ENCODE results near the gene NT5DC1.
A peak's percentile ranks its signal among the peaks of the same experiment; 100 is the strongest.

NT5DC1 gene

DNA sequence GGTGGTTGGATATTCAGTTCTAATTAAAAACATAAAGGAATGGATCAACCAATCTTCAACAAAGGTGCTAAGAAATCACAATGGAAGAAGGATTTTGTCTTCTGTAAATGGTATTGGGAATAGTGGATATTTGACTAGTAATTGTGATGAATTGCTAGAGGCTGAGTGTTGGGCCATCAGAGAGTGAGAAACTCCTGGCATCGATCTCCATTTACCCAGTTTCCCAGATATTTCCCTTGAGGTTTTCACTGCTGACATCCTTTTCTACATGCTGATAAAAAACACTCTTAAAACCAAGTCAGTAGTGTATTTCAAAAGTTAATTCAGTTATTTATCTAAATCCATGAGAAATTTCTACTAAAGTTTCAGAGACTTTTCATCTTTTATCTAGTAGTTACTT is 65.7 kb downstream of the NT5DC1 start:
- Histone ChIP-seq H3K27ac (ENCODE audit: insufficient read depth in 1 of 2, low read depth in 1 of 2, low read length in 2 of 2, poor library complexity in 1 of 2, severe bottlenecking in 2 of 2) (no peak overlapping the region), H3K4me1 (ENCODE audit: control extremely low read depth in 1 of 4, control insufficient read depth in 4 of 4, insufficient read depth in 4 of 4, low read length in 3 of 4) (no peaks in the 10 kb centered on the region), H3K36me3 (ENCODE audit: control insufficient read depth in 4 of 4, insufficient read depth in 4 of 4, low read length in 3 of 4) (peaks cover 0 to 6% (median under 1%) of the 10 kb centered on the region in 4 experiments), H3K9me3 (ENCODE audit: control extremely low read depth in 1 of 5, control insufficient read depth in 4 of 5, insufficient read depth in 2 of 5, low read depth in 1 of 5, low read length in 4 of 5) (peaks cover 2 to 32% (median 5%) of the 10 kb centered on the region in 5 experiments), H3K4me3 (ENCODE audit: control insufficient read depth in 1 of 7, extremely low read depth in 1 of 7, insufficient read depth in 4 of 7, low read depth in 2 of 7, low read length in 6 of 7) (no peak overlapping the region), H3K27me3 (replicated peaks in 2 of 5; ENCODE audit: control insufficient read depth in 4 of 5, insufficient read depth in 5 of 5, low read length in 4 of 5) (no peaks in the 10 kb centered on the region)
- ChIA-PET CTCF (no interaction called here), POLR2A (no interaction called here)
- WGBS (ENCODE audit: insufficient coverage) = no CpG with 5 or more reads among the region's 1 CpG
- DNase-seq = no peak

DNA sequence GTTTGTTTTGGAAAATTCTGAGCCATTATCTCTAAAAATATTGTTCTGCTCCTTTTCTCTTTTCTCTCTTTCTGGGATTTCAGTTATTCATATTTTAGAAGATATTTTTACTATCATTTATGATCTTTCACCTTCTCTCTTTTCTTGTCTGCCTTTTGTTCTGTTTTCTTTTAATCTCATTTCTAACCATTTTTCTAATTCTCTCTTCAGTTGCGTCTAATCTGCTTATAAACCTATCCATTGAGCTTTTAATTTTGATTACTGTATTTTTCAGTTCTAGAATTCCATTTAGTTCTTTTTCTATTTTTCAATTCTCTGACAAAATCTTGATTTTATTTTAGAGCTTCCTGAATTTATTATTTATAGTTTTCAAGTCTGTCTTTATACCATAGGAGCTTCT is 67.5 kb downstream of the NT5DC1 start:
- DNase-seq = no peak
- H3K4me1 ChIP-seq (ENCODE audit: control extremely low read depth in 1 of 4, control insufficient read depth in 4 of 4, insufficient read depth in 4 of 4, low read length in 3 of 4) = no peaks in the 10 kb centered on the region
- no peak overlapping the region for H3K27ac ChIP-seq (ENCODE audit: insufficient read depth in 1 of 2, low read depth in 1 of 2, low read length in 2 of 2, poor library complexity in 1 of 2, severe bottlenecking in 2 of 2)
- no peaks in the 10 kb centered on the region for H3K27me3 ChIP-seq (replicated peaks in 2 of 5; ENCODE audit: control insufficient read depth in 4 of 5, insufficient read depth in 5 of 5, low read length in 4 of 5)
- POLR2A ChIA-PET = no interaction called here
- no CpG with 5 or more reads among the region's 1 CpG for WGBS (ENCODE audit: insufficient coverage)
- H3K36me3 ChIP-seq (ENCODE audit: control insufficient read depth in 4 of 4, insufficient read depth in 4 of 4, low read length in 3 of 4) = peaks cover 0 to 6% (median under 1%) of the 10 kb centered on the region in 4 experiments
- H3K4me3 ChIP-seq (ENCODE audit: control insufficient read depth in 1 of 7, extremely low read depth in 1 of 7, insufficient read depth in 4 of 7, low read depth in 2 of 7, low read length in 6 of 7) = no peak overlapping the region
- H3K9me3 ChIP-seq (ENCODE audit: control extremely low read depth in 1 of 5, control insufficient read depth in 4 of 5, insufficient read depth in 2 of 5, low read depth in 1 of 5, low read length in 4 of 5) = peaks cover 2 to 32% (median 5%) of the 10 kb centered on the region in 5 experiments
- CTCF ChIA-PET = interaction anchor here (0.6 to 0.7 kb wide), 2 partner anchors 17 to 29 kb away, joined by 3 read pairs; no protein-coding TSS in a partner anchor

- H3K4me3 ChIP-seq (ENCODE audit: control insufficient read depth in 1 of 7, extremely low read depth in 1 of 7, insufficient read depth in 4 of 7, low read depth in 2 of 7, low read length in 6 of 7) = no peak overlapping the region
- no peaks in the 10 kb centered on the region for H3K27me3 ChIP-seq (replicated peaks in 2 of 5; ENCODE audit: control insufficient read depth in 4 of 5, insufficient read depth in 5 of 5, low read length in 4 of 5)
- H3K27ac ChIP-seq (ENCODE audit: insufficient read depth in 1 of 2, low read depth in 1 of 2, low read length in 2 of 2, poor library complexity in 1 of 2, severe bottlenecking in 2 of 2) = no peak overlapping the region
- peaks cover 0 to 31% (median 5%) of the 10 kb centered on the region in 5 experiments for H3K9me3 ChIP-seq (ENCODE audit: control extremely low read depth in 1 of 5, control insufficient read depth in 4 of 5, insufficient read depth in 2 of 5, low read depth in 1 of 5, low read length in 4 of 5)
- no peak for DNase-seq
- ChIA-PET CTCF (no interaction called here), POLR2A (no interaction called here)
- no peaks in the 10 kb centered on the region for H3K4me1 ChIP-seq (ENCODE audit: control extremely low read depth in 1 of 4, control insufficient read depth in 4 of 4, insufficient read depth in 4 of 4, low read length in 3 of 4)
- WGBS (ENCODE audit: insufficient coverage) = 88% methylated on average over 1 of the region's 2 CpGs
- peaks cover 0 to 12% (median under 1%) of the 10 kb centered on the region in 4 experiments for H3K36me3 ChIP-seq (ENCODE audit: control insufficient read depth in 4 of 4, insufficient read depth in 4 of 4, low read length in 3 of 4)
These were observed 69.2 kb downstream of the NT5DC1 start for GRCh38 chr6:116169880-116170279.

GRCh38 chr6:116170358-116171057 is 69.9 kb downstream of the NT5DC1 start:
- POLR2A ChIA-PET = no interaction called here
- Histone ChIP-seq H3K36me3 (ENCODE audit: control insufficient read depth in 4 of 4, insufficient read depth in 4 of 4, low read length in 3 of 4) (peaks cover 0 to 12% (median under 1%) of the 10 kb centered on the region in 4 experiments), H3K9me3 (ENCODE audit: control extremely low read depth in 1 of 5, control insufficient read depth in 4 of 5, insufficient read depth in 2 of 5, low read depth in 1 of 5, low read length in 4 of 5) (peaks cover 0 to 30% (median 4%) of the 10 kb centered on the region in 5 experiments), H3K4me1 (ENCODE audit: control extremely low read depth in 1 of 4, control insufficient read depth in 4 of 4, insufficient read depth in 4 of 4, low read length in 3 of 4) (no peaks in the 10 kb centered on the region), H3K27me3 (replicated peaks in 2 of 5; ENCODE audit: control insufficient read depth in 4 of 5, insufficient read depth in 5 of 5, low read length in 4 of 5) (no peaks in the 10 kb centered on the region), H3K4me3 (ENCODE audit: control insufficient read depth in 1 of 7, extremely low read depth in 1 of 7, insufficient read depth in 4 of 7, low read depth in 2 of 7, low read length in 6 of 7) (no peak overlapping the region), H3K27ac (ENCODE audit: insufficient read depth in 1 of 2, low read depth in 1 of 2, low read length in 2 of 2, poor library complexity in 1 of 2, severe bottlenecking in 2 of 2) (no peak overlapping the region)
- 100% methylated on average over 1 of the region's 5 CpGs for WGBS (ENCODE audit: insufficient coverage)
- no peak for DNase-seq
- CTCF ChIA-PET = no interaction called here

GRCh38 chr6:116173928-116174327 is 73.3 kb downstream of the NT5DC1 start:
- no peak overlapping the region for H3K4me3 ChIP-seq (ENCODE audit: control insufficient read depth in 1 of 7, extremely low read depth in 1 of 7, insufficient read depth in 4 of 7, low read depth in 2 of 7, low read length in 6 of 7)
- ChIA-PET CTCF (no interaction called here), POLR2A (no interaction called here)
- 100% methylated on average over 2 of the region's 3 CpGs for WGBS (ENCODE audit: insufficient coverage)
- H3K27me3 ChIP-seq (replicated peaks in 2 of 5; ENCODE audit: control insufficient read depth in 4 of 5, insufficient read depth in 5 of 5, low read length in 4 of 5) = no peaks in the 10 kb centered on the region
- peaks cover 0 to 13% (median 3%) of the 10 kb centered on the region in 4 experiments for H3K36me3 ChIP-seq (ENCODE audit: control insufficient read depth in 4 of 4, insufficient read depth in 4 of 4, low read length in 3 of 4)
- H3K9me3 ChIP-seq (ENCODE audit: control extremely low read depth in 1 of 5, control insufficient read depth in 4 of 5, insufficient read depth in 2 of 5, low read depth in 1 of 5, low read length in 4 of 5) = peaks cover 0 to 25% (median 7%) of the 10 kb centered on the region in 5 experiments
- DNase-seq = no peak
- no peak overlapping the region for H3K27ac ChIP-seq (ENCODE audit: insufficient read depth in 1 of 2, low read depth in 1 of 2, low read length in 2 of 2, poor library complexity in 1 of 2, severe bottlenecking in 2 of 2)
- H3K4me1 ChIP-seq (ENCODE audit: control extremely low read depth in 1 of 4, control insufficient read depth in 4 of 4, insufficient read depth in 4 of 4, low read length in 3 of 4) = no peaks in the 10 kb centered on the region

DNA sequence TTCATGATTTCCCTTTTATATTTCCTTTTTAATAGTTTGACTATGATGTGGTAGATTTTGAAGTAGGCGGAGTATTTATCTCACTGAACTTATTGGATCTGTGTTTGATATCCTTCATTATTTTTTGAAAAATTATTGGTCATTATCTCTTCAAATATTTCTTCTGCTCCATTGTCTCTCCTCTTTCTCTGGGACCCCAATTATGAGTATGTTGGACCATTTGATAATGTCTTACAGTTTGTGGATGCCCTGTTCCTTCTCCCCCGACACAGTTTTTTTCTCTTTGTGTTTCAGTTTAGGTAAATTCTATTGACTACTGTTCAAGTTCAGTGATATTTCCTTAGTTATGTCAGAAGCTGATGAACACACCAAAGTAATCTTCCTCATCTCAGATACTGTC is 74.7 kb downstream of the NT5DC1 start:
- POLR2A ChIA-PET = no interaction called here
- no peak overlapping the region for H3K27ac ChIP-seq (ENCODE audit: insufficient read depth in 1 of 2, low read depth in 1 of 2, low read length in 2 of 2, poor library complexity in 1 of 2, severe bottlenecking in 2 of 2)
- H3K9me3 ChIP-seq (ENCODE audit: control extremely low read depth in 1 of 5, control insufficient read depth in 4 of 5, insufficient read depth in 2 of 5, low read depth in 1 of 5, low read length in 4 of 5) = peaks cover 0 to 24% (median 7%) of the 10 kb centered on the region in 5 experiments
- DNase-seq = peak; percentile 10 to 42 (median 36)
- CTCF ChIA-PET = no interaction called here
- H3K4me3 ChIP-seq (ENCODE audit: control insufficient read depth in 1 of 7, extremely low read depth in 1 of 7, insufficient read depth in 4 of 7, low read depth in 2 of 7, low read length in 6 of 7) = no peak overlapping the region
- H3K36me3 ChIP-seq (ENCODE audit: control insufficient read depth in 4 of 4, insufficient read depth in 4 of 4, low read length in 3 of 4) = peaks cover 0 to 13% (median 3%) of the 10 kb centered on the region in 4 experiments
- H3K27me3 ChIP-seq (replicated peaks in 2 of 5; ENCODE audit: control insufficient read depth in 4 of 5, insufficient read depth in 5 of 5, low read length in 4 of 5) = no peaks in the 10 kb centered on the region
- WGBS (ENCODE audit: insufficient coverage) = 100% methylated on average over 1 of the region's 2 CpGs
- no peaks in the 10 kb centered on the region for H3K4me1 ChIP-seq (ENCODE audit: control extremely low read depth in 1 of 4, control insufficient read depth in 4 of 4, insufficient read depth in 4 of 4, low read length in 3 of 4)

GRCh38 chr6:116176596-116176995 is 75.9 kb downstream of the NT5DC1 start:
- POLR2A ChIA-PET = no interaction called here
- Histone ChIP-seq H3K27ac (ENCODE audit: insufficient read depth in 1 of 2, low read depth in 1 of 2, low read length in 2 of 2, poor library complexity in 1 of 2, severe bottlenecking in 2 of 2) (no peak overlapping the region), H3K4me1 (ENCODE audit: control extremely low read depth in 1 of 4, control insufficient read depth in 4 of 4, insufficient read depth in 4 of 4, low read length in 3 of 4) (no peaks in the 10 kb centered on the region), H3K4me3 (ENCODE audit: control insufficient read depth in 1 of 7, extremely low read depth in 1 of 7, insufficient read depth in 4 of 7, low read depth in 2 of 7, low read length in 6 of 7) (no peak overlapping the region), H3K27me3 (replicated peaks in 2 of 5; ENCODE audit: control insufficient read depth in 4 of 5, insufficient read depth in 5 of 5, low read length in 4 of 5) (no peaks in the 10 kb centered on the region), H3K9me3 (ENCODE audit: control extremely low read depth in 1 of 5, control insufficient read depth in 4 of 5, insufficient read depth in 2 of 5, low read depth in 1 of 5, low read length in 4 of 5) (peaks cover 0 to 24% (median 7%) of the 10 kb centered on the region in 5 experiments), H3K36me3 (ENCODE audit: control insufficient read depth in 4 of 4, insufficient read depth in 4 of 4, low read length in 3 of 4) (peaks cover 0 to 13% (median 3%) of the 10 kb centered on the region in 4 experiments)
- no peak for DNase-seq
- 100% methylated on average over 1 of the region's 2 CpGs for WGBS (ENCODE audit: insufficient coverage)
- CTCF ChIA-PET = no interaction called here
